Stimulated activated CD4-positive, alpha-beta T cell treated with anti-CD3 and anti-CD28 coated beads, TNF-alpha, amount 100 ng/mL, for 1 hour (primary cell): ENCODE results near the gene RTP2.

ENCODE experiments used
- DNase-seq, 3 donors: peaks; one replicate each; pipeline ENCODE4 v3.0.0-alpha.2; 2020; ENCODE audit warnings: low read depth in 3 of 3, low spot score in 1 of 3

Gene RTP2

GRCh38 chr3:187677604-187678003 is 24.8 kb downstream of the RTP2 start:
- DNase-seq: no peak

- no peak for DNase-seq
These were observed 29.3 kb downstream of the RTP2 start for GRCh38 chr3:187673012-187673411.

- peak in 1 of 3 donors; percentile 7 for DNase-seq
These were observed 32.5 kb downstream of the RTP2 start, which contains the start of gene SST for GRCh38 chr3:187669675-187670504. TSS of gene SST (minus strand) at chr3:187670394. CDS start at chr3:187670291, 103 bp downstream.

GRCh38 chr3:187667526-187667925 is 34.8 kb downstream of the RTP2 start:
- no peak for DNase-seq

GRCh38 chr3:187665764-187666402 is 36.5 kb downstream of the RTP2 start:
- DNase-seq: no peak

- no peak for DNase-seq
These were observed 37.3 kb downstream of the RTP2 start for GRCh38 chr3:187665010-187665409.

- no peak for DNase-seq
These were observed 39.4 kb downstream of the RTP2 start for GRCh38 chr3:187662848-187663409.

GRCh38 chr3:187661267-187661666 is 41.1 kb downstream of the RTP2 start:
- DNase-seq: no peak

- DNase-seq: no peak
These were observed 51.1 kb downstream of the RTP2 start for GRCh38 chr3:187651282-187651681.
